ENCODE data around the gene ANKRD44.

Gene ANKRD44

DNA sequence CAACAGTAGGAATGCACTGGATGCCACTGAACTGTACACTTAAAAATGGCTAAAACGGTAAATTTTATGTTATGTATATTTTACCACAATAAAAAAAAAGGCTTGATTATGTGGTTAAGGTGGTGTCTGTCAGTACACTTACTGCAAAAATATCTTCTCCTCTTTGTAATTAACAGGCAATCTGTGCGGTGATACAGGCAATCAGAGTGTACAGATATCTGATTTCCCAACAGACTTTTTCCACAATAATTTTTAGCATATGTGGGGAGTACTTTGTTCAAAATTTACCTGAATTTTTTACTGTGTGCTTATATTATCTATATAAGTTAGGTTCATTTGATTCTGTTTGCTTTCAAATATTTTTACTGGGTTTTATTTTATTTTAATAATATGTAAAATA lies 209.1 kb downstream of the ANKRD44 start:
- DNase-seq, result no peak

DNA sequence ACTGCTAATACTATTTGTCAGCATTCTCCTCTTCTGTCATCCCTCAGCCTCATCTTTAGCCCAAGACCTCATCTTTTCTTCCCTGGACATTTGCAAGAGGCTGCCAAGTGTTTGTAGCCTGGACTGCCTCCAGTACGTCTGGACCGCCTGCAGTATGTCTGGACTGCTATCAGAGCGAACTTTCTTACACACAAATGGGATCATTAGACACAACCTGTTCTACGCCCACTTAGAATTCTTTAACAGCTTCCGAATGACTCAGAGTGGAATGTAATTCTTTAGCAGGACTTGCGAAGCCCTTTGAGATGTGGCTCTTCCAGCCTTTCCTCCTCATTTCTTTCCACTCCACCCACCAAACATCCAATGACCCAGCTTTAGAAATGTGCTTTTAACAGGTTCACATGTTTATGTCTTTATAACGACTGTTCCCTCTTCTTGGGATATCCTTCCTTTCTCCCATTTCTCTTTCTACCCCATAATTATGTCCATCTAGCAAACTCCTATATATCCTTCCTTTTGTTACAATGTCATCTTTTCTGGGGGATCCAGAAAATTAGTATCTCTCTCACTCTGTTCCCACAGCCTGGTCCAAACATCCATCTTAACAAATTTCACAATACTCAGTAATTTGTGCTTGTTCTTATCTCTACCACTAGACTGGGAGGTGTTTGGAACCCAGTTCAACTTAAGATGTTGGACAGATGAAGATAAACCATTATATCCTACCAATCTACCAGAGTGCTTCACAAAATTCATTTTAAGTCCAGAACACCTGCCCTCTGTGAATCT lies 212.8 kb downstream of the ANKRD44 start:
- DNase-seq, result no peak

DNA sequence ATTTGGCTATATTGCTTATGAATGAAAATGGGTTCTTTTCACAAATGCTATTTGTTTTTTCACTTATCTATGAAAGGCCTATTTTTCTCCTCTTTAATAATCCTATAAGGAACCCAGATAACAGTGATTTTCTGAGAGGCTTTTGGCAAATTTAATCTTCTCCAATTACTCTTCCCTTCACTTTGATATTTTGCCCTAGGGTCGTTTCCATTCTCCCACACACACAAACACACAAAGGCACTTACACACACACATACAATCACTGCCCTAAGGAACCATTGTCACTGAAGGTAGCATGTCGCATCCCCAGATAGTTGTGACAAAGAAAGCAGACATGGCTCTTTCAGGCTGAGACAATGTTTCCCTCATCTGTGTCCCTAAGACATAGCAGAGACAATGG lies 213.9 kb downstream of the ANKRD44 start:
- no peak for DNase-seq

DNA sequence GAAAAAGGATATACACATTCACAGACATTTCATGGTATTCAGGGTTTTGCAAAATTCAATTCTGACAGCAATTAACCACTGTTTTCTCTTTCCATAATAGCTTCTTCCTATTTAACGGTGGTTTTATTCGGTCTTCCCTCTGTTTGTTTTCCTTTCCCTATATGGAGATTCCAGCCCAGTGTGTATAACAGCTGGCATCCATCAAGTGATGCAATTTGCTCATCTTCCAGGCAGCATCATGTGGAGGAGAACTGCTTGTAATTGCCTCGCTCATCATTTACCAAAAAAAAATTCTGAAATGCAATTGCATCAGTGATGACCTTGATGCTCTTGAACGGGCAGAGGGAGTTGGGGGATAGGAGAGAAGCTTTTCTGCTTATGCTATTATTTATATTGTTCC lies 218.1 kb downstream of the ANKRD44 start:
- DNase-seq, result no peak

DNA sequence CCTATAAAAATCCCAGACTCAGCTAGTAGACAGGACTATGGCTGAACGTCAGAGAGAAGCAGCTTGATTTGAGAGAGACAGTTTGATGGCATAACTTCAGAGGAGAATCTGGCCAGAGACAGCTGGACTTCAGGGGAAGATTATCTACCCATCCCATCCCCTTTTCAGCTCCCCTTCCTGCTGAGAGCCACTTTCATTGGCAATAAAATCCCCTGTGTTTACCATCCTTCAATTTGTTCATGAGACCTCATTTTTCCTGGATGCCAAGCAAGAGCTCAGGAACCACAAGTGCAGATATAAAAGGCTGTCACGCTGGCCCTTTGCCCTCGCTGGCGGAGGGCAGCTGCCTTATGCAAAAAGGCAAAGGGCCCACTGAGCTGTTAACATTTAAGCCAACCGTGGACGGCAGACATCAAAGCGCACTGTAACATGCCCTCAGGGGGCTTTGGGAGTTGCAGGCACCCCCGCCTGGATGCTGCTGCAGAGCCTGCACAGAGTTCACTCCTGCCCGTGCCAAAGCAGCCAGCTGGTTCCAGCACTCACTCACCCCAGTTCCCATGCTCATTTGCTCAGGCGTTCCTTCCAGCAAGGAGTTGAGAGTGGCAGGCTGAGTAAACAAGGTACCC lies 219.7 kb downstream of the ANKRD44 start:
- no peak for DNase-seq

DNA sequence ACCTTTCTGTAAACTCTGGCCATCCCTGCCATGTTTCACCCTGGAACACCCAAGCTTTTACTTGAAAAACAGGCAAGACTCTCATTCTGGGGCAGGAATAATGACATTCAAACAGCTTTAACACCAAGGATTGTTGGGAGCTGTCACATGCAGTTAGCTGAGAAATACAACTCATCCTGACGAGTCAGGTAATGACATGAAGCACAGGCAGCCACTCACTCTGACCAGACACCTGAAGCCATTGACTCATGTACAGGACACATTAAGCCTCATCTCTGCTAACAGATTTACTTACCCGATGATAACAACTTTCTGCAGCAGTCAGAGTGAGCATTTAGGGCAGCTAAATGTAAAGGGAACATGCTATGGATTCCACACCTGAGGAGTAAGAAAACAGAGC lies 220.9 kb downstream of the ANKRD44 start:
- no peak for DNase-seq

DNA sequence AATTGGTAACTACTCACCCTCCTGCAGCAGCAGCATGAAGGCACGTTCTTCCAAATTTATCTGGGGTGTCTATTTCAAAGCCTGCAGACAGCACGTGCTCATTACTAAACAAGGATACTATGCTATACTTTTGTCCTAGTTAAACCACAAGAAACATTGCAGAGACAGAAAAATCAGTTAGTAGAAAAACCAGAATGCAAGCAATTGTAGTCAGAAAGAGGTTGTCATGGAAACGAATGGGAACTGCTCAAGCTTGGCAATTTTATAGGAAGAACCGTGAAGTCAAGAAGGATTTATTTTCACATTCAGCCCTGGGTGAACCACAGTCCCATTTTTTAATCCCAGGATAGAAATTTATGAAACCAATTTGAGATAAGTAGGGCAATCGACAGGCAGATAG lies 221.9 kb downstream of the ANKRD44 start:
- DNase-seq, result no peak

DNA sequence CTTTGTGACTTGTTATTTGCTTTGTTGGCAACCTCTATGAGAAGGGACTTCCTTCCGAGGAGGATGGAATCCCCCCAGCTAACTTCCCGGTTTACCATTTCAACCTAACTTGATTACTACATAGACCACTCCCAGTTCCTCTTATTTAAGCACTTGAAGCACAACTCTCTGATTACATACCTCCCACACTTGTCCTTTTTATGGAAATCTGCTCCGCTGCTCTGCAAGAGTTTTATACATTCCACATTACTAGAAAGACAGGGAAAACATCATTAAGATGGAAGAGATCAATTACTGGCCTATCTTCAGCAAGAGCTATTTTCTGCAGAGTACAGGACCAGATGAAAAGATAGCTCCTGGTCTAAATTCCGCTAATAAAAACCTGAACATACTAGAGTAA lies 224.1 kb downstream of the ANKRD44 start:
- no peak for DNase-seq

DNA sequence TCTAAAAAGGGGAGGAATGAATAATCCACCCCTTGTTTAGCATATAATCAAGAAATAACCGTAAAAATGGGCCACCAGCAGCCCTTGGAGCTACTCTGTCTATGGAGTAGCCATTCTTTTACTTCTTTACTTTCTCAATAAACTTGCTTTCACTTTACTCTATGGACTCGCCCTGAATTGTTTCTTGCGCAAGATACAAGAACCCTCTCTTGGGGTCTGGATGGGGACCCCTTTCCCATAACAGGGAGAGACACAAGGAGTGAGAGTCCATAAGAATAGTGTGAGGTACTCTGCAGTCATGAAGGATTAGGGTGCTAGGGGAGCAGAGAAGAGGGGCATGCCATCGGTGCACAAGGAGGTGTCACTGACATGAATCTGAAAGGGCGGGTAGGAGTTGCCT lies 224.9 kb downstream of the ANKRD44 start:
- DNase-seq, result no peak

DNA sequence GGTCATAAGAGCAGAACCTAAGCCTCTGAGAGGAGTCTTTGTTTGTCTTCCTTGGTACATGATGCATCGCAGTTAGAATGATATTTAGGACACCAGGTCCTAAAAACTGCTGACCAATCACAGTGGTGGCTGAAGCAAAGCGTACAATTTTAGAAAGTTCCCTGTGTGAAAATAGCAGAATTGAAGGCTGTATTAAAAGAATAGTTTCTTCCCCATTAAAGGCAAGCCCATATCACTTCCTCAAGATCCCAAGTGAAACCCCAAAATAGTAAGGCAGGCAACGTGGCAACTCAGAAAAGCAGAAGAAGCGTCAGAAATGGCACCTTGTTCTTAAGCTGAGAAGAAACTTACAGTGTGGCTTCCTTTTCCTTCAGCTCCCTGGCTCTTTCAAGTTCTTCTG lies 229.3 kb downstream of the ANKRD44 start:
- DNase-seq, result no peak

DNA sequence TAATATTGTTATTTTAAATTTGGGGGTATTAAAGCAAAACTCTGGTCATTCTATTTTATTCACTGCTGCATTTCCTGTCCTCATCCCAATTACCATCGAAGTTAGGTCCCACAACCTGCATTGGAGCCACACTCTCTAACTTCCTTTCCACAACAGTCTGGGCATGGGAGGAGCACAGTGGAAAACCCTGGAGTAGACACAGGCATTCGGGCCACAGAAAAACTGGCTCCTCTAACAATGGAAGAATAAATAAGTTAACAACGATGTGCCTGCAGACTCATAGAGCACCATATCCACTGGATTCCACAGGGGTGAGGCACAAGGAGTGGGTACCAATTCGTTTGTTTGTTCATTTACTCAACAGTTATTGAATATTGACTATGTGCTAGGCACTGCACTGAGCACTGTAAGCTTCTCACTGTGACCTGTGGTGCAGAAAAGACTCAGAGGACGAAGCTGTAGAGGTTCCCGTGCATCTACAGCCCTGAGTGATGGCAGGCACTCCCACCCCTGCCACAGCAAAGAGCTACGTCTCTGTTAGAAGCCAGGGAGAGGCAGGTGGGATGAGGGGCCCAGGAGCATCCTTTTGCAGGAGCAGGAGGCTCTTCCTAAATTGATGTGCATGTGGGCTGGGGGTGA lies 229.9 kb downstream of the ANKRD44 start:
- DNase-seq, result no peak

DNA sequence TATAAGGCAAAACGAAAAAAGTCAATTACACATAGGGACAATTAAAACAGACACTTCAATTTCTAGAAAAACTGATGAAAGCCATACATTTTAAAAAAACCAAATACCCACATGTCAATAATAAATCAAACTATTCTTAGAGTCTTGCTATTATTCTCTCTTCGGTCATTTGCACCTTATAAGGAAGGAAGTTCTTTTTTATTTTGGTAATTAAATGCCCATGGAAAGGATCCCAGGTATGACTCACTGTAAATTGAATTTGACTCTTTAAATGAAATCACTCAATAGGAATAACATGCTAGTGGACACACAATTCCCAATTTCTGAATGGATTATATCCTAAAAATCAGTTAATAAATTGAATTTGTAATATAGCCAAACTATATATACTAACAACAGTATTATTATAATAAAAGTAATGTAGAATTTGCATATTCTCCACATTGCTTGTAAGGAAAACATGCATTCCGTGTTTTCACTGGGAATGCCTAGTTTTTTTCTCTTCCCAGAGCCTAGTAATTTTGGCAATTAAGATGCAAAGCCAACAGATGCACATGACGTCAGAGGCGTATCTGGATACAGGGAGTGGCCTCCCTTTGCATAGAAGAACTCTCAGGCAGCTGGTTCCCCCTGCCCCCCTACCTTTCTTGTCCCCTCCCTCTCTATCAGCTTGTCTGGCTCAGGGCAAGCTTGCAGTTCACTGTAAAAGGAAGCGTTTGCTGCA lies 230.6 kb downstream of the ANKRD44 start:
- DNase-seq, result no peak

DNA sequence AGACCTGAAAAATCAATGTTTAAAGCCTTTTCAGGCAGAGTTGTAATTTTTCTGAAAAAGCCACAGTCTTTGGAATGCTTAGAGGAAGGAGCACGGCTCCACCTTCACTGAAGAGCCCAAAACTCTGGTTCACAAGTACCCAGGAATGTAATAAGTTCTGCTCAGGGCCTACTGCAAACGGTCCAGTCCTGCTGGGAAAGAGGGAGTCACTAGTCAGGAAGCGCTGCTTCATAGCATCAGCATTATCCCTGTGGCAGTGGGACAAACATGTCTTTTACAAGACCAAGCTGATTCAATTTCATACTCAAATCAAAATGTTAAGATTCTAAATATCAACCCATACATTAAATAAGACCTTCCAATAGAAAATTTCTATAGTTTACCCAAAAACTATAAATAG lies 231.2 kb downstream of the ANKRD44 start:
- DNase-seq, result no peak

DNA sequence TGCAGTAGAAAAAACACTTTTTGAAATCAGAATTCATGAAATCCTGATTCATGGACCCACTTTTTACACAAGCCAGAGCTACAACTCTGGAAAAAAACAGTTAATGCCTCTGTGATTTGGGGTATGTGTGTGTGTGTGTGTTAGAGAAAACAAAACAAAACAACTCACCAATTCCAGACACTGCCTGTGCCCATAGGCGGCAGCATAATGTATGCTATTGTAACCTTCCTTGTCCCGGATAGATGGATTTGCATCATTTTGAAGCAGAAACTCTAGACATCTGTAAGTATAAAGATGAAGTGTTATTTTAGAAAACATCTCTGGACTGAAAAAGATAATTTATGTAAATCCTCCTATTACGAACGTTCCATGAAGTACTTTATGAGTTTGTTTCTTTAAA lies 232.0 kb downstream of the ANKRD44 start:
- DNase-seq, result no peak

DNA sequence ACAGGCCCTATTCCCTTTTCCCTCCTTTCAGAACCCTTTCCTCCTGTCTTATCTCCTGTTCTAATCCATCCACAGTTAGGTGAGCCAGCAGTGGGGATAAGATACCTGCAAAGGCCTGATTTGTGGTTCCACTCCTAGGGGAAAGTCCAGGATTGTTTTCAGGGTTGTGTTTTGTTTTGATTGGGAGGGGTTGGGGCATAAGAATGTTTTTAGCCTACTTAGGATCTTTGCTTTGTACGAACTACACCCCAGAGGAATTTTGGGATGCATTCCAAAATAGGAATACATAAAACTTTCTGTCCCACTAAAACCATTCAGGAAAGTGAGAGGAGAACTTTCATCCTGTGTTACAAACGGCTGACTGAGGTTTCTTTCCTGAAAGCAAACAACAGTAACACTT lies 233.2 kb downstream of the ANKRD44 start:
- no peak for DNase-seq

DNA sequence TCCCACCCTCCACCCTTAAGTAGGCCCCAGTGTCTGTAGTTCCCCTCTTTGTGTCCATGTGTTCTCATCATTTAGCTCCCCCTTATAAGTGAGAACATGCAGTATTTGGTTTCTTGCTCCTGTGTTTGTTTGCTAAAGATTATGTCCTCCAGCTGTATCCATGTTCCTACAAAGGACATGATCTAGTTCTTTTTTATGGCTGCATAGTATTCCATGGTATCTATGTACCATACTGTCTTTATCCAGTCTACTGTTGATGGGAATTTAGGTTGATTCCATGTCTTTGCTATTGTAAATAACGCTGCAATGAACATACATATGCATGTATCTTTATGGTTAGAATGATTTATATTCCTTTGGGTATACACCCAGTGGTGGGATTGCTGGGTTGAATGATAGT lies 233.9 kb downstream of the ANKRD44 start:
- DNase-seq, result no peak

DNA sequence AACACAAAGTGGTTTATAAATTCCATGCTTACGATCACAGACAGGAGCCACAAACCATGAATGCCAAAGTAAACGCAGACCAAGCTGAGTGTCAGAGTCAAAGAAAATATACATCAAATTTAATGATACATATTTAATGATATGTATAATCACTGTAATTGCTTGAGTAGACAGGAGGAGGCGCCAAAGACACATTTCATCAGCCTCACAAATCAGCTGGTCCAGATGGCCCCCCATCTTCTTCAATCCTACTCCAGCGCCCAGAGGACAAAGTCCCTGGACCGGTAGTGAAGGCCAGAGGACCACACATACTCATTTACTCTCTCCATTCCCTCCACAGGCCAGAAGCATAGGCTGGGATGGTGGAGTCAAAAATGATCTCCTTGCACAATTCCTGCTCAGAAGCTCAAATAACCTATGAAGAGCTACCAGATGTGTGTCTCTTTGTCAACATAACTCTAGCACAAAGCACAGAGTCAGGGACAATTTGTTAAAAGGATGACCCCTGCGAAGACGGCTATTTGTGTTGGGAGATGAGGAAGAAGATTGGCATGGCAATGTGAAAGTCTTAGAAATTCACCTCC lies 234.7 kb downstream of the ANKRD44 start:
- peak in 1 of 2 donors; percentile 11 for DNase-seq

DNA sequence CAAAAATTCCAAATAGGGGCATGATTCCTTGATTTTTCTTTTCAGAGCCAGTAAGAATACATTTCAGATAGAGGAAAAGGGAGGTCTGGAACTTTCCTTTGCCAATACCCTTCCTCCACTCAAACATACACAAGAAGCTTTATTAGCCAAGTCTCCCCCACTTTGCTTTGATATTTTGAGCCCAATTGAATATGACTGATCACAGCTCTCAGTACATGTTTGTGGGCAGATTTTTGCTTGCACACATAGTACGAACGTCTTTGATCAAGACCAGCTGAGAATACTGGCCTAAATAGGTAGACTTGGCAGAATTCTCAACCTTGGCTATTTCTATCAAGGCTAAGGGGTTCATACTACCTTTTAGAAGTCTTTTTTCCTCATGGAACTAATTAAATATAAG lies 235.3 kb downstream of the ANKRD44 start:
- DNase-seq, result no peak

DNA sequence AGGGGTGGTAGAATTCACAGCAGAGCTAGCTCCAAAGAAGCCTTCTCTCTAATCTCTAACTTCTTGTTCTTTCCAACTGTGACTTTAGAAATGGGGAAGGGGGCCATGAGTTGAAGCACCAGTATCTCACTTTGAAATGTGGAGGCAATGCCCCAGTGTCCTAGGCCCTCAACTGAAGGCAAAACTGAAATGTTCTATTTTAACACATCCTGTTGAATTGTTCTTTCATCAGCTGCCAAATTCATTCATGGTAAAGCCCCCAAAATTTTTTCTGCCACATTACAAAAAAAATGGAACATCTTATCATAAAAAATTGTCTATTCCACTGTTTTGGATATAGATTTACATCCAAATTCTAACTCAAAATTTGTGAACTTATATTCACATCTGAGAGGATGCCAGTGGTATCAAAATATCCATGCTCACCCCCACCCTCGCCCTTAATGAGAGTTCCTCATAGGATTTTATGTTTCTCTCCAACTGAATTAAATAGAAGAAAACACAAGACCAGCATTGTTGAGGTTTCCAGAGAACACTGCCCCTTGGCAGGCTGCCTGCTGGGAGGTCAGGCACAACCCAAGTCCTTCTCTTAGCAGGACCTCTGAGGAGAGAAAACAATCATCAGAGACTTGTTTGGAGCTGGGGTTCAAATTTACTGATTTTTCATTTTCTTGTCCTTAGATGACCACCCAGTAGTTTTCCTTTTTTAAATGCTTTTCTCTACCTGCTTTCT lies 236.7 kb downstream of the ANKRD44 start:
- DNase-seq, result no peak

DNA sequence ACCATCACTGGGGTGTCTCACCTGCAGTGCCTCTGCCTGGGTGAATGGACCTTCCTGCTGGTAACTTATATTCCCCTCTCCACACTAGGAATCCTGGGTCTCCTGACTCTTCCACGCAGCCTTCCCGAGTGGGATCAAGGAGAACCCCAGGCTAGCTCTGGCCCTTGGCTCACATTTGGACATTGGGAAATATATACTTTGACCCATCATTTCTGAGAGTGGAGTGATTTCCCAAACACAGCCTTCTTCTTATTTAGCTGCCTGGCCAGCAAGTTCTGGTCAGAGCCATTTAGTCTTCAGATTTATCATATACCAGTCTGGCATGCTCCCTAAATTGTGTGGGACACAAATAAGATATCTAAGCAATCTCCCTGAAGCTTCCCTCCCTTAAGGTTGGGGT lies 237.3 kb downstream of the ANKRD44 start:
- DNase-seq, result no peak

DNA sequence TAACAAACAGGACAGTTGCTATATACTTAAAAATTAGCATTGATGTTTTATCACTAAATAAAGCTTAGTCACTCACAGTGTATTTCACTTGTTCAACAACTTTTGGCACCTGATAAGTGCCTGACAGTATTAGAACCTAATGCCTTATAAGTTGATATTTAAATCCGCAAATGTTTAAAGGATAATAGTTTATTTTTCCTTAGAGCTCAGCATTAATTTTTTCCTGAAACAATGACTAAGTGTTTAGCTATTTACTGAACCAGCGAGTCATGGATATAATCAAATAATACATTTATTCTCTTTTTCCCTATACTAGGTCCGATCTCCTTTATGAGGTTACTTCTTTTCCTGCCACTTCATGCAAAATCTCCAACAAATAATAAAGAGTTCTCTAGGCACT lies 238.0 kb downstream of the ANKRD44 start:
- no peak for DNase-seq

DNA sequence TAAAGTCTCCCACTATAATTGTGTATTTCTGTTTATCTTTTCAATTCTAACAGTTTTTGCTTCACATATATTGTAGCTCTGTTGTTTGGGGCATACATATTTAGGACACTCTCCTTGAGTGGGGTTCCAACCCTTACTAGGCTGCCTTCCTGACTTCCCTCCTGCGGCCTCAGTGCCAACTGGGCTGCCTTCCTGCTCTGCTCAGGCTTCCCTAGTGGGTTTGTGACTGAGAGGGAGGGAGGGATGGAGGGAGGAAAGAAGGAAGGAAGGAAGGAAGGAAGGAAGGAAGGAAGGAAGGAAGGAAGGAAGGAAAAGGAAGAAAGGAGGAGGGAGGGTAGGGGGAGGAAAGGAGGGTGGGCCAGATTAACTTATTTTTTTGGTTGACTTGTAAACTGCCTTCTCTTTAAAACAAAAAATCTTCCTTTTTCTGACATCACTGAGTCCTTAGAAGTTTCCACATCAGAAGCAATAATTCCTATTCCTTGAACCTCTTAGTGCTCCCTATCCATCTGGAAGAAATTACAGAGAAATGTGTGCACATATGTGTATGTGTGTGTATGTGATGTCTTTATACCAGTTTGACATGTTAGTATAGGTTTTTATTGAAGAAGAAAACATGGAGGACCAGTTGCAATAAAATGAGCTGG lies 238.7 kb downstream of the ANKRD44 start:
- no peak for DNase-seq

Data from activated CD4-positive, alpha-beta T cell treated with anti-CD3 and anti-CD28 coated beads for 4 hours (primary cell).